NCI-H2227 treated with DMSO at 0.1 percent for 48 hours (cell line): ENCODE data around the gene ISCU.

Experiments used
- DNase-seq: peaks from one replicate; lab custom pipeline; 2025; lab: John Stamatoyannopoulos, UW

The ISCU gene

GRCh38 chr12:108603743-108604142 is 41.3 kb downstream of the ISCU start:
- no peak for DNase-seq

- no peak for DNase-seq
These were observed 42.0 kb downstream of the ISCU start for GRCh38 chr12:108604208-108604941.

GRCh38 chr12:108605000-108605689 is 42.7 kb downstream of the ISCU start:
- DNase-seq: no peak

- DNase-seq: no peak
These were observed 43.5 kb downstream of the ISCU start for GRCh38 chr12:108605690-108606406.

- no peak for DNase-seq
These were observed 44.1 kb downstream of the ISCU start for GRCh38 chr12:108606492-108606891.

- DNase-seq: no peak
These were observed 45.7 kb downstream of the ISCU start for GRCh38 chr12:108607981-108608600.

- no peak for DNase-seq
These were observed 46.2 kb downstream of the ISCU start for GRCh38 chr12:108608616-108609015.

- no peak for DNase-seq
These were observed 47.3 kb downstream of the ISCU start for GRCh38 chr12:108609537-108610335.

GRCh38 chr12:108610336-108610815 is 48.0 kb downstream of the ISCU start:
- DNase-seq: no peak

- DNase-seq: no peak
These were observed 48.6 kb downstream of the ISCU start for GRCh38 chr12:108610856-108611605.

- no peak for DNase-seq
These were observed 49.6 kb downstream of the ISCU start for GRCh38 chr12:108611884-108612415.

GRCh38 chr12:108612788-108613282 is 50.4 kb downstream of the ISCU start:
- no peak for DNase-seq

GRCh38 chr12:108613548-108613947 is 51.2 kb downstream of the ISCU start:
- DNase-seq: no peak

- no peak for DNase-seq
These were observed 51.6 kb downstream of the ISCU start for GRCh38 chr12:108614041-108614440.

- DNase-seq: no peak
These were observed 52.2 kb downstream of the ISCU start for GRCh38 chr12:108614639-108615038.

- no peak for DNase-seq
These were observed 53.5 kb downstream of the ISCU start for GRCh38 chr12:108615918-108616317.

GRCh38 chr12:108616359-108616758 is 54.0 kb downstream of the ISCU start:
- no peak for DNase-seq

GRCh38 chr12:108616941-108617858 is 54.8 kb downstream of the ISCU start:
- no peak for DNase-seq
